K562 (cell line): Measurements from ENCODE around the gene HP1BP3. TPM values are rescaled to one million over a fixed set of nuclear protein-coding genes. Genes with fewer than 3 reads are reported as not detected.

Experiments
- CHD2 ChIP-seq: IDR thresholded peaks from 2 replicates; pipeline ENCODE4 v1.6.1; 2011; ENCODE audit warnings: low read depth, low read length
- JUND ChIP-seq, 2 experiments: IDR thresholded peaks; 2 replicates in 1 of 2; 3 replicates in 1 of 2; pipeline ENCODE4 v1.6.1; 2011; ENCODE audit warnings: borderline replicate concordance in 2 of 2, low read depth in 2 of 2, low read length in 2 of 2, improper control_type of control experiment in 1 of 2, missing biosample characterization in 1 of 2, missing genetic modification characterization in 1 of 2, missing genetic modification reagents in 1 of 2
- PML ChIP-seq: IDR thresholded peaks from 2 replicates; pipeline ENCODE4 v1.6.1; 2012; ENCODE audit warnings: low read length, inconsistent platforms
- SMARCC2 ChIP-seq: fragments of 450-650 bp; IDR thresholded peaks from 2 replicates; pipeline ENCODE4 v1.6.1; 2017; ENCODE audit warnings: antibody characterized with exemption, moderate library complexity, mild to moderate bottlenecking, low read depth
- TARDBP ChIP-seq: fragments of 450-650 bp; IDR thresholded peaks from 2 replicates; pipeline ENCODE4 v1.6.1; 2016
- TCF7L2 ChIP-seq: fragments of 150-350 bp; IDR thresholded peaks from 2 replicates; pipeline ENCODE4 v1.6.1; 2016; ENCODE audit warnings: low read depth, mild to moderate bottlenecking, low read length, moderate library complexity
- polyA plus RNA-seq, 8 experiments: library from polyadenylated mRNA; depleted of rRNA in 4 of 8; stranded (reverse) in 5 of 8; unstranded in 3 of 8; fragments of >200 nt; fragmentation: Nextera tagmentation in 2 of 8; fragmentation: Illumina TruSeq in 1 of 8; extraction: Ambion mirVana in 2 of 8; extraction: Trizol in 1 of 8; gene quantifications; 2 replicates each; pipeline versions ENCODE4 v1.2.1 to v1.2.3, GENCODE V29; 2011 to 2014; ENCODE audit warnings: inconsistent platforms in 1 of 8, missing spikeins in 1 of 8
- total RNA-seq, 7 experiments: library from RNA; depleted of rRNA in 6 of 7; stranded (reverse); fragments of >200 nt in 6 of 7; fragmentation: Illumina TruSeq in 2 of 7; extraction: Trizol in 2 of 7; gene quantifications; 2 replicates each; pipeline versions ENCODE4 v1.2.1 to v1.2.3, GENCODE V29; 2011 to 2021; ENCODE audit warnings: low replicate concordance in 1 of 7
- TF ChIP-seq, protein P1 (sequence below): sonication (generic); formaldehyde crosslinking; IDR thresholded peaks from 2 replicates; pipeline ENCODE4 v1.8.0; 2022; ENCODE audit warnings: missing genetic modification reagents, mild to moderate bottlenecking, borderline replicate concordance
- TF ChIP-seq, protein P2 (sequence below): fragments of 250-450 bp; sonication (Bioruptor Pico); IDR thresholded peaks from 2 replicates; pipeline ENCODE4 v1.5.0; 2021

HP1BP3 gene
- total and polyA plus RNA-seq, 9 of the 15 experiments (the other 6 are each of a cell fraction or from before 2014, with no cell fraction given): 57.3 to 513 (median 240) TPM

DNA sequence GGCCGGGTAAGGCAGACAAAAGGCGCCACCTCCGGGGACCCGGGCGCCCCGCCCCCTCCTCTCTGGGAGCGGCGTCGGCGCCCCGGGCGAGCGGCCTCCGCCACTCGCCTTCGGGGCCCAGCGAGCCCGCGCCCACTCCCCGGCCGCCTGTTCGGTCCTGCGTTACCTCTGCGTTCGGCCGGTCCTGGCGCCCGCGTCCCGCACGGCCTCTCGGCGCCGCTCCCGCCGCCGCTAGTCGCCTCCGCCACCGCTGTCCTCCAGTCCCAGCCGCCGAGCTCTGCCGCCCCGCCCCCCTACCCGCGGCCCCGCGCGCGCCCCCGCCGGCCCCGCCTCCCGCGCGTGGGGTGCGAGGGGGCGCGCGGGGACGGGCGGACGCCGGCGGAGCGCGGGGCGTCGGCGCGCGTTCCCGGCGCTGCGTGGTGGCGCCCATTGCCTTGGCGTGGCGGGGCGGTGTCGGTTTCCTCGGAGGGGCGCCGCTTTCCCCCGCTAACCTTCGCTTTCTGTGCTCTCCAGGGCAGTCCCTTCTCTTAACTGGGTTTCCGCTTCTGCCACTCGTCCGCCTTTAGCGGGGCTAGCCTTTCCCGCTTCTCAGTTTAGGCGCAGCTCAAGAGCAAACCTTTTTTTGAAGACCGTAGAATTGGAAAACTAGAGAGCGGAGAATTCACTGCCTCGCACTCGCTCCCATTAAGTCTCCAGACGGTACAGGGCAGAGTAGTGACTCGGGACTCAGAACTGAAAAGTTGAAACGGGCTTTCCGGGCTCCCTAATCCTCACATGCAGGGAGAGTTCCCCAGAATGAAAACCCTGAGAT lies at the start of gene HP1BP3 (continued):
- TF ChIP-seq PML (0 out of 2 replicates have a peak, but pooled peaks have one; percentile 22), SMARCC2 (0 out of 2 replicates have a peak, but pooled peaks have one; percentile 23), TARDBP (peak; percentile 39; the same call in 1 of the 2 replicates), JUND (IDR thresholded peaks at IDR 0.05; ENCODE audit: borderline replicate concordance, low read depth, low read length) (no peak; the same call in 1 of the 2 replicates), JUND (tag; IDR thresholded peaks at IDR 0.05; ENCODE audit: borderline replicate concordance, low read depth, low read length) (0 out of 3 replicates have a peak, but pooled peaks have one; percentile 20), TCF7L2 (no peak), CHD2 (no peak)
- TF ChIP-seq, protein P1, sequence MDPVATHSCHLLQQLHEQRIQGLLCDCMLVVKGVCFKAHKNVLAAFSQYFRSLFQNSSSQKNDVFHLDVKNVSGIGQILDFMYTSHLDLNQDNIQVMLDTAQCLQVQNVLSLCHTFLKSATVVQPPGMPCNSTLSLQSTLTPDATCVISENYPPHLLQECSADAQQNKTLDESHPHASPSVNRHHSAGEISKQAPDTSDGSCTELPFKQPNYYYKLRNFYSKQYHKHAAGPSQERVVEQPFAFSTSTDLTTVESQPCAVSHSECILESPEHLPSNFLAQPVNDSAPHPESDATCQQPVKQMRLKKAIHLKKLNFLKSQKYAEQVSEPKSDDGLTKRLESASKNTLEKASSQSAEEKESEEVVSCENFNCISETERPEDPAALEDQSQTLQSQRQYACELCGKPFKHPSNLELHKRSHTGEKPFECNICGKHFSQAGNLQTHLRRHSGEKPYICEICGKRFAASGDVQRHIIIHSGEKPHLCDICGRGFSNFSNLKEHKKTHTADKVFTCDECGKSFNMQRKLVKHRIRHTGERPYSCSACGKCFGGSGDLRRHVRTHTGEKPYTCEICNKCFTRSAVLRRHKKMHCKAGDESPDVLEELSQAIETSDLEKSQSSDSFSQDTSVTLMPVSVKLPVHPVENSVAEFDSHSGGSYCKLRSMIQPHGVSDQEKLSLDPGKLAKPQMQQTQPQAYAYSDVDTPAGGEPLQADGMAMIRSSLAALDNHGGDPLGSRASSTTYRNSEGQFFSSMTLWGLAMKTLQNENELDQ (CRISPR knock-in tag): no peak
- TF ChIP-seq, protein P2, sequence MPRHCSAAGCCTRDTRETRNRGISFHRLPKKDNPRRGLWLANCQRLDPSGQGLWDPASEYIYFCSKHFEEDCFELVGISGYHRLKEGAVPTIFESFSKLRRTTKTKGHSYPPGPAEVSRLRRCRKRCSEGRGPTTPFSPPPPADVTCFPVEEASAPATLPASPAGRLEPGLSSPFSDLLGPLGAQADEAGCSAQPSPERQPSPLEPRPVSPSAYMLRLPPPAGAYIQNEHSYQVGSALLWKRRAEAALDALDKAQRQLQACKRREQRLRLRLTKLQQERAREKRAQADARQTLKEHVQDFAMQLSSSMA: no peak; the same call in 1 of the 2 replicates
- TF ChIP-seq, all 486 proteins: peak for 105
